Gastroesophageal sphincter (tissue), 3 donors: ENCODE data around the gene UGT1A10.
"Not testable (repeated sequence)": the region's sequence is repeated elsewhere in the genome, so short reads cannot be mapped to it uniquely, and the experiment has no call there.

Experiments
- CTCF ChIP-seq, 4 experiments: fragments of 200-600 bp in 2 of 4; fragments of 450-650 bp in 2 of 4; sonication (generic) in 1 of 4; IDR thresholded peaks; one replicate each; pipeline ENCODE4 v1.5.1; 2017 to 2019; ENCODE audit warnings: antibody characterized with exemption in 4 of 4, mild to moderate bottlenecking in 2 of 4, moderate library complexity in 2 of 4
- EP300 ChIP-seq: sonication (generic); formaldehyde crosslinking; IDR thresholded peaks from one replicate; pipeline ENCODE4 v1.6.1; 2017; ENCODE audit warnings: antibody characterized with exemption, mild to moderate bottlenecking
- POLR2AphosphoS5 ChIP-seq: sonication (generic); formaldehyde crosslinking; IDR thresholded peaks from one replicate; pipeline ENCODE4 v1.6.1; 2017; ENCODE audit warnings: antibody characterized with exemption

GRCh38 chr2:233736868-233737653, 100.8 kb downstream of the UGT1A10 start:
- TF ChIP-seq CTCF (IDR thresholded peaks at IDR 0.05); POLR2AphosphoS5; EP300: not testable (repeated sequence)
